HEK293T (cell line): ENCODE data around the gene LCLAT1.

ENCODE experiments used
- CTBP1 ChIP-seq: fragments of 450-650 bp; IDR thresholded peaks from 2 replicates; pipeline ENCODE4 v1.6.1; 2016; ENCODE audit warnings: borderline replicate concordance
- HDGF ChIP-seq: fragments of 450-650 bp; IDR thresholded peaks from 2 replicates; pipeline ENCODE4 v1.6.1; 2017; ENCODE audit warnings: antibody characterized with exemption, borderline replicate concordance
- SUZ12 ChIP-seq: fragments of 450-650 bp; IDR thresholded peaks from 2 replicates; pipeline ENCODE4 v1.6.1; 2016; ENCODE audit warnings: mild to moderate bottlenecking

DNA sequence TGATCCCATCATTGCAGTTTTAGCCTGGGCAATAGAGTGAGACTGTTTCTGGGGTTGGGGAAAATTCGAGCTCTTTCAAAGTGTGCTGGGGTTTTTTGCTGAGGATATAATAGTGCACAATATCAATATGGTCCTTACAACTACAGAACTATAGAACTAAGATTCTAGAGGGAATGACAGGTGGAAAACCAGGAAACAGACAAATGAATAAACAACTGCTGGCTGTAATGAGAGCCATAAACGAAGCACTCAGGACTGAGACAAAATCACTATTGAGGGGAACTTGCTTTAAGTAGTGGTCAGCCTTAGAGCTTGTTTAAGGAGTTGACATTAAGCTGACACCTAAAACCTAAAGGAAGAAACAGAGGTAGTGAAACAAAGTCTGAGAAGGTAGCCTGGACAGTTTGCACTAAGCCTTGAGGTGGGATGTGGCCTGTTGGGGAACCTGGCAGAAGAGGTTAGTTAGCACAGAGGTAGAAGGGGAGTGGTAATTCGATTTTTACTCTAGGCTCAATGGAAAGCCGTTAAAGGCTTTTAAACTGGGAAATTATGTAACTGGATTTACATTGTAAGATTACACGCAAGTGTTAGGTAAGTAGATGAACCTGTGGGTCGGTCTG lies 33.8 kb downstream of the LCLAT1 start:
- TF ChIP-seq SUZ12, result no peak
- TF ChIP-seq HDGF, result no peak
- TF ChIP-seq CTBP1, result no peak
